HG03039 (cell line): ENCODE results near the gene SYT8.
"Not testable (repeated sequence)": the region's sequence is repeated elsewhere in the genome, so short reads cannot be mapped to it uniquely, and the experiment has no call there.

Experiments used
- ATAC-seq: cut with Tn5 transposase; IDR thresholded peaks from one replicate; pipeline ENCODE4 v1.9.1; 2021; ENCODE audit warnings: mild to moderate bottlenecking, moderate library complexity; ENCODE audit not compliant: unreplicated experiment

Gene SYT8

GRCh38 chr11:1870721-1871466 is 36.1 kb downstream of the SYT8 start:
- no peak for ATAC-seq

- no peak for ATAC-seq
Observed at GRCh38 chr11:1871531-1871930, 36.7 kb downstream of the SYT8 start.

- no peak for ATAC-seq
Observed at GRCh38 chr11:1872267-1872985, 37.6 kb downstream of the SYT8 start.

- ATAC-seq: no peak
Observed at GRCh38 chr11:1873048-1873812, 38.4 kb downstream of the SYT8 start.

- ATAC-seq: not testable (repeated sequence)
Observed at GRCh38 chr11:1873813-1874150, 39.0 kb downstream of the SYT8 start.

GRCh38 chr11:1874441-1875092 is 39.8 kb downstream of the SYT8 start:
- not testable (repeated sequence) for ATAC-seq

GRCh38 chr11:1875093-1875850 is 40.5 kb downstream of the SYT8 start:
- no peak for ATAC-seq

GRCh38 chr11:1875851-1876301 is 41.1 kb downstream of the SYT8 start:
- not testable (repeated sequence) for ATAC-seq

GRCh38 chr11:1876361-1877063 is 41.7 kb downstream of the SYT8 start:
- ATAC-seq: no peak

GRCh38 chr11:1877211-1878136 is 42.7 kb downstream of the SYT8 start:
- ATAC-seq: no peak

GRCh38 chr11:1878137-1879031 is 43.6 kb downstream of the SYT8 start:
- no peak for ATAC-seq

- ATAC-seq: no peak
Observed at GRCh38 chr11:1879342-1879940, 44.7 kb downstream of the SYT8 start.

GRCh38 chr11:1879941-1880720 is 45.3 kb downstream of the SYT8 start:
- ATAC-seq: no peak

- no peak for ATAC-seq
Observed at GRCh38 chr11:1880746-1881441, 46.1 kb downstream of the SYT8 start.

GRCh38 chr11:1881442-1882264 is 46.9 kb downstream of the SYT8 start:
- ATAC-seq: no peak
